Neural cell (in vitro differentiated cells): ENCODE results near the gene PDE9A. TPM values are rescaled to one million over a fixed set of nuclear protein-coding genes. Genes with fewer than 3 reads are reported as not detected.

Source experiments
- H2AFZ ChIP-seq: fragments of 200-600, 300-800 bp; sonication (generic), shearing (Covaris generic); 2 replicates; pipeline ENCODE4 v1.6.0; 2014; ENCODE audit warnings: low read depth, mild to moderate bottlenecking, antibody characterized with exemption, low read length, moderate library complexity
- H3F3A ChIP-seq: fragments of 200-600 bp; shearing (Covaris generic); 2 replicates; pipeline ENCODE4 v1.6.1; 2016; ENCODE audit warnings: mild to moderate bottlenecking, moderate library complexity, mixed read lengths, antibody characterized with exemption, low read length; ENCODE audit not compliant: insufficient read depth, poor library complexity, severe bottlenecking
- H3K27ac ChIP-seq: fragments of 200-600, 300-800 bp; sonication (generic), shearing (Covaris generic); 2 replicates; pipeline ENCODE4 v1.5.1; 2014; ENCODE audit warnings: mild to moderate bottlenecking, low read length, moderate library complexity
- H3K27me3 ChIP-seq: fragments of 300-800, 200-600 bp; sonication (generic), shearing (Covaris generic); 2 replicates; pipeline ENCODE4 v1.6.0; 2014; ENCODE audit warnings: mild to moderate bottlenecking, low read depth, low read length, moderate library complexity; ENCODE audit not compliant: insufficient read depth
- H3K36me3 ChIP-seq: fragments of 300-800, 200-600 bp; sonication (generic), shearing (Covaris generic); 2 replicates; pipeline ENCODE4 v1.5.1; 2014; ENCODE audit warnings: mild to moderate bottlenecking, antibody characterized with exemption, low read length, moderate library complexity; ENCODE audit not compliant: insufficient read depth
- H3K4me2 ChIP-seq: fragments of 300-800, 200-600 bp; sonication (generic), shearing (Covaris generic); 2 replicates; pipeline ENCODE4 v1.6.0; 2014; ENCODE audit warnings: mild to moderate bottlenecking, low read length
- H3K4me3 ChIP-seq: fragments of 300-800, 200-600 bp; sonication (generic), shearing (Covaris generic); 2 replicates; pipeline ENCODE4 v1.5.1; 2014; ENCODE audit warnings: mild to moderate bottlenecking, low read length, moderate library complexity
- H3K79me2 ChIP-seq: fragments of 200-600 bp; shearing (Covaris generic); replicated peaks from 2 replicates; pipeline ENCODE4 v1.6.0; 2014; ENCODE audit warnings: mild to moderate bottlenecking, low read length, moderate library complexity; ENCODE audit not compliant: insufficient read depth
- H3K9ac ChIP-seq: fragments of 300-800, 200-600 bp; sonication (generic), shearing (Covaris generic); 2 replicates; pipeline ENCODE4 v1.6.1; 2016; ENCODE audit warnings: mild to moderate bottlenecking, low read length, mixed read lengths
- H3K9me2 ChIP-seq: fragments of 200-600 bp; shearing (Covaris generic); 2 replicates; pipeline ENCODE4 v1.6.1; 2016; ENCODE audit warnings: mild to moderate bottlenecking, low read length, mixed read lengths; ENCODE audit not compliant: insufficient read depth
- H3K9me3 ChIP-seq: fragments of 200-600, 300-800 bp; sonication (generic), shearing (Covaris generic); 2 replicates; pipeline ENCODE4 v1.6.1; 2016; ENCODE audit warnings: mild to moderate bottlenecking, mixed run types, low read length, moderate library complexity, mixed read lengths
- H4K20me1 ChIP-seq: fragments of 200-600 bp; shearing (Covaris generic); 2 replicates; pipeline ENCODE4 v1.6.1; 2016; ENCODE audit warnings: mild to moderate bottlenecking, mixed run types; ENCODE audit not compliant: insufficient read depth
- EP300 ChIP-seq: fragments of 450-650 bp; conservative IDR thresholded peaks from 2 replicates; pipeline ENCODE4 v1.6.1; 2014; ENCODE audit warnings: antibody characterized with exemption, mild to moderate bottlenecking, moderate library complexity; ENCODE audit not compliant: poor library complexity, severe bottlenecking
- EZH2 ChIP-seq: fragments of 200-600, 300-800 bp; shearing (Covaris generic), sonication (generic); IDR thresholded peaks from 2 replicates; pipeline ENCODE4 v1.6.1; 2014; ENCODE audit warnings: antibody characterized with exemption, low read length, borderline replicate concordance, mild to moderate bottlenecking; ENCODE audit not compliant: insufficient read depth, poor library complexity, severe bottlenecking
- MXI1 ChIP-seq: fragments of 450-650 bp; conservative IDR thresholded peaks from 2 replicates; pipeline ENCODE4 v1.6.1; 2014; ENCODE audit warnings: antibody characterized with exemption, mild to moderate bottlenecking; ENCODE audit not compliant: poor library complexity, severe bottlenecking
- POLR2AphosphoS5 ChIP-seq: IDR thresholded peaks from 2 replicates; pipeline ENCODE4 v1.6.1; 2012
- RAD21 ChIP-seq: fragments of 450-650 bp; conservative IDR thresholded peaks from 2 replicates; pipeline ENCODE4 v1.6.1; 2014; ENCODE audit warnings: antibody characterized with exemption, mild to moderate bottlenecking, moderate library complexity
- SMC3 ChIP-seq: fragments of 450-650 bp; conservative IDR thresholded peaks from 2 replicates; pipeline ENCODE4 v1.6.1; 2014; ENCODE audit warnings: antibody characterized with exemption, mild to moderate bottlenecking, moderate library complexity; ENCODE audit not compliant: poor library complexity
- TAF1 ChIP-seq: IDR thresholded peaks from 2 replicates; pipeline ENCODE4 v1.6.1; 2012; ENCODE audit warnings: low read depth
- polyA plus RNA-seq: library from polyadenylated mRNA; depleted of rRNA; stranded (reverse); fragments of >200 nt; gene quantifications from 2 replicates; pipeline ENCODE4 v1.2.3, GENCODE V29; 2014
- TF ChIP-seq, protein P1 (sequence below): fragments of 450-650 bp; IDR thresholded peaks from 2 replicates; pipeline ENCODE4 v1.5.1; 2014; ENCODE audit warnings: antibody characterized with exemption, mild to moderate bottlenecking, moderate library complexity; ENCODE audit not compliant: poor library complexity, severe bottlenecking
- TF ChIP-seq, protein P2 (sequence below): IDR thresholded peaks from 2 replicates; pipeline ENCODE4 v1.6.1; 2012; ENCODE audit warnings: borderline replicate concordance

Gene PDE9A
- polyA plus RNA-seq, 1 donor from 2014 or later: 32.2 TPM

DNA sequence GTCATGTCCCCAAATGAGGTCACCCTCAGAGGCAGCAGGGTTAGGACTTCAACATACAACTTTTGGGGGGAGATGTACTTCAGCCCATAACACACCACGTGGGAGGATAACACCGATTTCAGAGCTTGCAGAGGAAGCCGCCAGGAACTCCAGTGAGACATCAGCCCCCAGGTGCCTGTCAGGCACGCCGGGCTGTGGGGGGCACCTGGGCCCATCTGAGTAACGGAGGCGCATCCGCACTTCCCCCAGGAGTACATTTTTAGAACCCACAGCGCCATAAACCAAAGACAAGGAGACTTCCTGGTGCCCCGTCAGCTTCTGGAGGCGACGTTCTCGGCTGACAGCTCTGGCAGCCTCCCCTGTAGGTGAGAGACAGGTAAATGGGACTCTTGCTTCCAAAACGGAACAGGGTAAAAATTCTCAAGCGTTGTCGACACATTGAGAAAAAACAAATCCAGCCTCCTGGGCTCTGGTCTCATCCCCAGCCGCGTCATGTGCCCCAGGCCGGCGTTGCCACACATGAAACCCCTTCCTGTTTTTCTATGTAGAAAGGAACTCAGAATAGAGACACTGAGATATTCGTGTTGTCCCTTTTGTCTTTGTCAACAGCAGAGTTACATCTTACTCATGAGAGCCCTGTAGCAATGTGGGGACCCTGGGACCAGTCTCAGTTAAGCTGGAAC, 93.3 kb downstream of the PDE9A start:
- Histone ChIP-seq H3K4me3 (no peak overlapping the region), H3K9me3 (no peaks in the 10 kb centered on the region), H3K9me2 (no peaks in the 10 kb centered on the region), H3K27me3 (no peaks in the 10 kb centered on the region), H3F3A (no peaks in the 10 kb centered on the region), H2AFZ (no peak overlapping the region), H3K27ac (no peak overlapping the region), H3K4me2 (no peak overlapping the region), H3K9ac (no peak overlapping the region), H3K36me3 (no peaks in the 10 kb centered on the region), H3K79me2 (no peaks in the 10 kb centered on the region), H4K20me1 (no peaks in the 10 kb centered on the region)
- TF ChIP-seq MXI1 (no peak), EZH2 (no peak), EP300 (no peak), TAF1 (no peak), SMC3 (no peak), RAD21 (no peak), POLR2AphosphoS5 (no peak)
- TF ChIP-seq, protein P1, sequence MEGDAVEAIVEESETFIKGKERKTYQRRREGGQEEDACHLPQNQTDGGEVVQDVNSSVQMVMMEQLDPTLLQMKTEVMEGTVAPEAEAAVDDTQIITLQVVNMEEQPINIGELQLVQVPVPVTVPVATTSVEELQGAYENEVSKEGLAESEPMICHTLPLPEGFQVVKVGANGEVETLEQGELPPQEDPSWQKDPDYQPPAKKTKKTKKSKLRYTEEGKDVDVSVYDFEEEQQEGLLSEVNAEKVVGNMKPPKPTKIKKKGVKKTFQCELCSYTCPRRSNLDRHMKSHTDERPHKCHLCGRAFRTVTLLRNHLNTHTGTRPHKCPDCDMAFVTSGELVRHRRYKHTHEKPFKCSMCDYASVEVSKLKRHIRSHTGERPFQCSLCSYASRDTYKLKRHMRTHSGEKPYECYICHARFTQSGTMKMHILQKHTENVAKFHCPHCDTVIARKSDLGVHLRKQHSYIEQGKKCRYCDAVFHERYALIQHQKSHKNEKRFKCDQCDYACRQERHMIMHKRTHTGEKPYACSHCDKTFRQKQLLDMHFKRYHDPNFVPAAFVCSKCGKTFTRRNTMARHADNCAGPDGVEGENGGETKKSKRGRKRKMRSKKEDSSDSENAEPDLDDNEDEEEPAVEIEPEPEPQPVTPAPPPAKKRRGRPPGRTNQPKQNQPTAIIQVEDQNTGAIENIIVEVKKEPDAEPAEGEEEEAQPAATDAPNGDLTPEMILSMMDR: no peak
- TF ChIP-seq, protein P2, sequence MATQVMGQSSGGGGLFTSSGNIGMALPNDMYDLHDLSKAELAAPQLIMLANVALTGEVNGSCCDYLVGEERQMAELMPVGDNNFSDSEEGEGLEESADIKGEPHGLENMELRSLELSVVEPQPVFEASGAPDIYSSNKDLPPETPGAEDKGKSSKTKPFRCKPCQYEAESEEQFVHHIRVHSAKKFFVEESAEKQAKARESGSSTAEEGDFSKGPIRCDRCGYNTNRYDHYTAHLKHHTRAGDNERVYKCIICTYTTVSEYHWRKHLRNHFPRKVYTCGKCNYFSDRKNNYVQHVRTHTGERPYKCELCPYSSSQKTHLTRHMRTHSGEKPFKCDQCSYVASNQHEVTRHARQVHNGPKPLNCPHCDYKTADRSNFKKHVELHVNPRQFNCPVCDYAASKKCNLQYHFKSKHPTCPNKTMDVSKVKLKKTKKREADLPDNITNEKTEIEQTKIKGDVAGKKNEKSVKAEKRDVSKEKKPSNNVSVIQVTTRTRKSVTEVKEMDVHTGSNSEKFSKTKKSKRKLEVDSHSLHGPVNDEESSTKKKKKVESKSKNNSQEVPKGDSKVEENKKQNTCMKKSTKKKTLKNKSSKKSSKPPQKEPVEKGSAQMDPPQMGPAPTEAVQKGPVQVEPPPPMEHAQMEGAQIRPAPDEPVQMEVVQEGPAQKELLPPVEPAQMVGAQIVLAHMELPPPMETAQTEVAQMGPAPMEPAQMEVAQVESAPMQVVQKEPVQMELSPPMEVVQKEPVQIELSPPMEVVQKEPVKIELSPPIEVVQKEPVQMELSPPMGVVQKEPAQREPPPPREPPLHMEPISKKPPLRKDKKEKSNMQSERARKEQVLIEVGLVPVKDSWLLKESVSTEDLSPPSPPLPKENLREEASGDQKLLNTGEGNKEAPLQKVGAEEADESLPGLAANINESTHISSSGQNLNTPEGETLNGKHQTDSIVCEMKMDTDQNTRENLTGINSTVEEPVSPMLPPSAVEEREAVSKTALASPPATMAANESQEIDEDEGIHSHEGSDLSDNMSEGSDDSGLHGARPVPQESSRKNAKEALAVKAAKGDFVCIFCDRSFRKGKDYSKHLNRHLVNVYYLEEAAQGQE: no peak

DNA sequence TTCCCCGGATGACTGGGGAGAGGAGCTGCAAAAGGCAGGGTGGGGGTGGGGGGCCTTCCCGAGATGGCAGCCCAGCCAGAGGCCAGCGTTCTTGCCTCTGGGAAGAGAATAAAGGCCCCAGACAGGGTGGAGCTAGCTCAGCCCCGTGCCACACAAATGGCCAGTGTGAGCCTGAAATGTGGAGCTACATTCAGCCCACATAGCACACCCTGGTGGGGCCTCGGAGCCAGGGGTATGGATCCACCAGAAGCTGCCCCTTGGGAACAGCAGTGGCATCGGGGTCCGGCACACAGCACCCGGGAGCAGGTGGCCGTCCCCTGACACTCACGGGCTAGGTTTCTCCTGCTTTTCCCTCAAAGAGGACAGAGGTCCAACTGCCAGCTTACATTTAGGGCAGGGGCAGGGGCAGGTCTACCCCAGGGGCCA, 93.9 kb downstream of the PDE9A start:
- Histone ChIP-seq H3K4me2 (no peak overlapping the region), H3K36me3 (no peaks in the 10 kb centered on the region), H3K9me3 (no peaks in the 10 kb centered on the region), H3F3A (no peaks in the 10 kb centered on the region), H3K27ac (no peak overlapping the region), H3K9ac (no peak overlapping the region), H3K9me2 (no peaks in the 10 kb centered on the region), H4K20me1 (no peaks in the 10 kb centered on the region), H3K27me3 (no peaks in the 10 kb centered on the region), H3K4me3 (no peak overlapping the region), H2AFZ (no peak overlapping the region), H3K79me2 (no peaks in the 10 kb centered on the region)
- no peak for TF ChIP-seq RAD21
